Midbrain (tissue), 1 donor: ENCODE measurements around the gene BAD.
A peak's percentile ranks its signal among the peaks of the same experiment; 100 is the strongest.

Source experiments
- DNase-seq: peaks from one replicate; lab custom pipeline; 2025; lab: John Stamatoyannopoulos, UW

BAD gene

DNA sequence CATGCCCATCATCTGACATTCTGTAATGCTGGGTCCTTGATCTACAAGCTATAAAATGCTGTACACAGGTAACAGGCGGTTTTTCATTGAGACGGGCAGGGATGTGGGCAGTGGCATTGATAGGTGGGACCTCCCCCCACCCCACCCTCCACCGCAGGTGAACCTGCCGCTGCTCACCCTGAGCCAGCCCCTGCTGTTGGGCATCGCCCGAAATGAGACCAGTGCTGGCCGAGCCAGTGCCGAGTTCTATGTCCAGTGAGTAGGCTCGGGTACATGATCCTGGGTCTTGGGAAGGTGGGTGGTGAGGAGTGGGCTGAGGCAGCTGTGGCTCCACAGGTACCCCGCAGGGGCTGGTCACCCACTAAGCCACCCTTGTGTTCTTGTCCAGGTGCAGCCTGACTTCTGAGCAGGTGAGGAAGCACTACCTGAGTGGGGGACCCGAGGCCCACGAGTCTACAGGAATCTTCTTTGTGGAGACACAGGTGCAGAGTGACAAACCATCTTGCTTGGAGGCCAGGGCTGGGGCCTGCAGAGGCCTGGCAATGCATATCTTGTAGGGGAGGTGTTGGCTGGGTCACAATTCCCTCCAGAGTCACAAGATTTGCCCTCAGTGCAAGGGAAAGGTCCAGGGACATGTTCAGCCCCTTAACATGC, 55.2 kb downstream of the BAD start:
- no peak for DNase-seq

DNA sequence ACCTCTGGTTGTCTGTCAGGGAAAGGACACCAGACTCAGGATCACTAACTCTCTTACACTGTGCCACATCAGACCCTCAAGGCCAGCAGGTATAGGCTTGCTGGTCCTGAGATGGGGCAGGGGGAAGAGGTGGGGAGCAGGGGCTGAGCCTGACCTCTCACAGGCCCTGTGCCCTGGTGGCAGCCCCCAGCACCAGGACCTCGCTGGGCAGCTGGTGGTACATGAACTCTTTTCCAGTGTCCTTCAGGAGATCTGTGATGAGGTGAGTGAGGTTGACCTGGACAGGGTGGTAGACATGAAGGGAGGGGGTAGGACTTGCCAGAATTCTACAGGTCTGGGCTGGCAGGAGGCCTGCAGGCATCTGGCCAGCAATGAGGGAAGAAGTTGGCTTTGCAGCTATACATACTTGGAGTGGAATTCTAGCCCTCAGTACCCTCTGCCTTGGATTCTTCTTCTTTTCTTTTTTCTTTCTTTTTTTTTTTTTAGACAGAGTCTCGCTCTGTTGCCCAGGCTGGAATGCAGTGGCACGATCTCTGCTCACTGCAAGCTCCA, 57.0 kb downstream of the BAD start:
- no peak for DNase-seq

DNA sequence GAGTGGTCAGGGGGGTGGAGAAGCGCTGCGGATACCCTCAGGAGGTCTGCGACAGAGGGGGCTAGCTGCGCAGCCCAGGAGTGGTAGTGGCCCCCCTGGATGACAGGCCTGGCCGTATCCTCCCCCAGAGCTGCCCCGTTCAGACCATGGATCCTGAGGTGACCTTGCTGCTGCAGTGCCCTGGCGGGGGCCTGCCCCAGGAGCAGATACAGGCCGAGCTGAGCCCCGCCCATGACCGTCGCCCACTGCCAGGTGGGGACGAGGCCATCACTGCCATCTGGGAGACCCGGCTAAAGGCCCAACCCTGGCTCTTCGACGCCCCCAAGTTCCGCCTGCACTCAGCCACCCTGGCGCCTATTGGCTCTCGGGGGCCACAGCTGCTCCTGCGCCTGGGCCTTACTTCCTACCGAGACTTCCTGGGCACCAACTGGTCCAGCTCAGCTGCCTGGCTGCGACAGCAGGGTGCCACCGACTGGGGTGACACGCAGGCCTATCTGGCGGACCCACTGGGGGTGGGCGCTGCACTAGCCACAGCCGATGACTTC, 57.9 kb downstream of the BAD start:
- no peak for DNase-seq

DNA sequence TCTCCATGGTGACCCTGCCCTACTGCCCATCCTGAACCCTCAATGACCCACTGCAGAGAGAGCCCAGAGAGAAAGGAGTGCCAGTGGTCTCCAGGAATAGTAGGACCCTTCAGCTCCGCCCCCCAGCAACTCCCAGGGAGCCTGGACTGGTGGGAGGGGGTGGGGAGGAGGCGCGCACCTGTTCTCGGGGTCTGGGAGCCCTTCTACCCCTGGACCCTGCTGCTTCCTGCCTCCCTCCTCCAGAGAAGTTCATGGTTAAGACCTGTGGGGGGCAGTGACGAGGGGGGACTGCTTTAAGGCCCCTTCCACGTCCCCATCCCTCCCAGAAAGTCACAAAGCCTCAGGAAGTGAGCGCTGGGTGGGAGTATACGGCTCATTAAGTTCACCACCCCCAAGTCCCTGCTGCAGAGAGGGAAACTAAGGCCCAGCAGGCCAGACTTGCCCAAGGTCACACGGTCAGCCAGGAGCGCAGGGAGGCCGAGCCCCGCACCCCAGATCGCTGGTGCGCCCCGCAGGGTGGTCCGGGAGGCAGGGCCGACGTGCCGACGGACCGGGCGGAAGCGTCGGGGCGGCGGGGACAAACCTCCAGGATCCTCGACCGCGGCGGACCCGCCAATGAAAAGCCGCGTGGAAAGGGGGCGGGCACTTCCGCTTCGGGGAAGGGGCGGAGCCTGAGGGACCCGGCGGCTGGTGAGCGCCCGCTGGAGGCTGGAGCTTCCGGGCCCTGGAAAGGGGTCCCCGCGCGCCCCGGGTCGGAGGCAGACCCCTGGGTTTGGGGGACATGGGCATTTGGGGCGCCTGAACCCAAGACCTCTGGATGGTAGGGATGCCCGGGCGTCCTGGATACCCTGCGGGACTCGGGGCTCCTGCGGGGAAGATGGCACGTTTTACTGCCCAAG, 58.6 kb downstream of the BAD start, which contains the start of the genes NUDT22 and TRPT1:
Gene NUDT22 (plus strand): TSS at position 667 of the 899 bp plus-strand sequence. CDS start 379 bp downstream, outside the sequence.
Gene TRPT1 (minus strand): TSS at position 579 of the 899 bp plus-strand sequence. CDS start 326 bp downstream, at position 253.
- DNase-seq, result peak; percentile 92

DNA sequence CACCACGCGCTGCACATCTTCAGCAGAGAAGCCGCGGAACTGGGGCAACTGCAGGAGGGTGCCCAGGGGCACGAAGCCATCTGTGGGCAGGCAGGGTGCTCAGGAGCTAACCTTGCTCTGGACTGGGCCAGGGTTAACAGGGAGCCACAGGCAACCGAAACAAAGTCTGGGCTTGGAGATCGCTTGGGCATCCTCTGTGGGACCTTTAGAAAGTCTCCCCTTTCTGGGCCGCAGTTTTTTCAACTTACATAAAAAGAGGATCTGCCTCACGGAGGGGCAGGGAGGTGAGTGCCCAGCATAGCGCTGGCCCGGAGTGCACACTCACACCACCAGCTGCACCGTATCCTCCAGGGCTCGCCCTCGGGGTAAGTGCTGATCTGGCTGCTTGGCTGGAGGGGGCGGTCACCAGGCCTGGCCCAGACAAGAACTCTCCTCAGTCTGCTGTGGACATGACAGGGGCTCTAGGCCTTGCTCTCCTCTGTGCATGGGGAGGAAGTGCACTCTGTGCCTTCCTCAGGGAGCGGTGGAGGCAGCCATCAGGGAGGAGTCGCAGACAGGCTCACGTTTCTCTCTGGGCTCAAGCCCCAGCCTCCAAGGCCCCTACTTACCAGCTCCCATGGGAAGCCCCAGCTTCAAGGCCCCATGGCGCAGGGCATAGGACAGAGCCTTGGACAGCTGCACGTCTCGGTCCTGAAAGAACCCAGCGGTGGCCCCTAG, 59.4 kb downstream of the BAD start:
- no peak for DNase-seq

DNA sequence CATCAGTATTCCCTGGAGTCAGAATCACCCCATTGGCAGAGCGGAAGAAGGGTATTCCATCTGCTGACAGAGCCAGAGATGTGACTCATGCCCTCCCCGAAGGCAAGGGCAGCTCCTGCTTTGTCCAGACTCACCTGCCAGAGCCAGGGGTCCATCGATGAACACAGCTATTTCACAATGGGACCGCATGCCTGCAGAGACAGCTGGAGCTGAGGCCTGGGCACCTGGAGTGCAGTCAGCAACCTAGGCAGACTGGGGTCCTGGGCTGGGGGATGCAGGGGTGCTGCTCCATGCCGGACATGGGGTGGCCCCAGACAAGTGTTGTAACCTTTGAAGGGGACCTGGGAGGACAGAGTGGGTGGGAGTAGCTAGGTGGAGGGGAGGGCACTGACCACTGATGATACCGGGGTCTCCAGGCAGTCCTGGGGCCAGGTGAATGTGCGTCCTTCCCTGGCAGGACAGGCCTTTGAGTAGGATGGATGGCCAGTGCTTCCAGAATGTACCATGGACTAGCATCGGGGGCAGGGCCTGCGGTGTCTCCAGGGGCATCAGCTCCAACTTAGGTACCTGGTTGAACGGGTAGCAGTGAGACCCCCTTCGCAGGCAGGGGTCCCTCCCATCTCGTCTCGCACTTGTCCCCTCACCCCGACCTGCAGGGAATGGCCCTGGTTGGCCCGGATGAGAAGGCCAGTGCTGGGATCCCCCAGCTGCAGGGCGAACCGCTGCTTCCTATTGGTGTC, 60.1 kb downstream of the BAD start:
- DNase-seq, result no peak

DNA sequence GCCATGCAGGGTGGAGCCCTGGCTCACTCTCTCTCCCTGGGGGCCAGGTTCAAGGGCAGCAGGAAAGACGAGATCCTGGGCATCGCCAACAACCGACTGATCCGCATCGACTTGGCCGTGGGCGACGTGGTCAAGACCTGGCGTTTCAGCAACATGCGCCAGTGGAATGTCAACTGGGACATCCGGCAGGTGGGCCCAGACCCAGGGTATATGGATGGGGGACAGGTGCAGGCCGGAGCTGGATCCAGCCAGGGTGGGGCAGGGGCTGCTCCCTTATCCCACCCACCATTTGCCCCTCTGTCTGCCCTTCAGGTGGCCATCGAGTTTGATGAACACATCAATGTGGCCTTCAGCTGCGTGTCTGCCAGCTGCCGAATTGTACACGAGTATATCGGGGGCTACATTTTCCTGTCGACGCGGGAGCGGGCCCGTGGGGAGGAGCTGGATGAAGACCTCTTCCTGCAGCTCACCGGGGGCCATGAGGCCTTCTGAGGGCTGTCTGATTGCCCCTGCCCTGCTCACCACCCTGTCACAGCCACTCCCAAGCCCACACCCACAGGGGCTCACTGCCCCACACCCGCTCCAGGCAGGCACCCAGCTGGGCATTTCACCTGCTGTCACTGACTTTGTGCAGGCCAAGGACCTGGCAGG, 61.3 kb downstream of the BAD start:
- DNase-seq, result no peak

DNA sequence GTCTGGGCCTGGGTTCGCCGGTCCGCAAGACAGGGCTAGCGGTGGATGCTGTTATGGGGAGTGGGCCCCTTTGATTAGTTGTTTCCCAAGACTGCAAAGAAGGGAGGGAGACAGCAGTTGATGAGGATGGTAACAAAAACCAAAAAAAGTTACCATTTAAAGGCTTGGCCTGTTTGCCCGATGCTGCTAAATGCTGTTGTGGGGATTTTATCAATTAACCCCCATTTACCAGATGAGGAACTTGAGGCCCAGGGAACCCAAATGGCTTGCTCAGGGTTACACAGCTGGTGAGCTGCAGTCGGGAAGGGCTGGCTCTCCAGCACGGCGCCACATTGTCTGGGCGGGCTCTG, 61.8 kb downstream of the BAD start:
- no peak for DNase-seq

DNA sequence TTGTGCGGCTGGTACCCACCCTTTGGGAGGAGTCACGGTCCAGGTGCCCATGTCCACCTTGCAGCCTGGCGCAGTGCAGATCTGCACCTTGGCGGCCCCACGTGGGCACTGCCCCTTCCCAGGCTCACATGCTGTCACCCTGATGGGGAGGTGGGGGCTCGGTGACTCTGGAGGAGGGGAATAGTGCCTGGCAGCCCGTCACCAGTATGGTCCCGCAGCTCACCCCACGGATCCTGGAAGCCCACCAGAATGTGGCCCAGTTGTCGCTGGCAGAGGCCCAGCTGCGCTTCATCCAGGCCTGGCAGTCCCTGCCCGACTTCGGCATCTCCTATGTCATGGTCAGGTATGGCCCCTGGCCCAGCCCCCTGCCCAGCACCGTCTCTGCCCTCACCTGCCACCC, 63.7 kb downstream of the BAD start:
- DNase-seq, result no peak

DNA sequence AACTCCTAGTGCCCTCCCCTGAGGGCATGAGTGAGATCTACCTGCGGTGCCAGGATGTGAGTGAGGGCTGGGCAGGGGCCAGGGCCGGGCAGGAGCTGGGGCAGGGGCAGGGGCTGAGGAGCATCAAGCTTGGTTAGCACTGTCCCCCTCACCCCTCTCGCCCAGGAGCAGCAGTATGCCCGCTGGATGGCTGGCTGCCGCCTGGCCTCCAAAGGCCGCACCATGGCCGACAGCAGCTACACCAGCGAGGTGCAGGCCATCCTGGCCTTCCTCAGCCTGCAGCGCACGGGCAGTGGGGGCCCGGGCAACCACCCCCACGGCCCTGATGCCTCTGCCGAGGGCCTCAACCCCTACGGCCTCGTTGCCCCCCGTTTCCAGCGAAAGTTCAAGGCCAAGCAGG, 64.2 kb downstream of the BAD start:
- no peak for DNase-seq
